ENCODE measurements around the gene CCRL2. TPM values are rescaled to one million over a fixed set of nuclear protein-coding genes. Genes with fewer than 3 reads are reported as not detected.
A peak's percentile ranks its signal among the peaks of the same experiment; 100 is the strongest.

CCRL2 gene
- total and polyA plus RNA-seq, 2 donors (not counting 1 experiment from before 2014, with no cell fraction given): 2.6 to 3.3 TPM

- peaks cover 10 to 16% of the 10 kb centered on the region in 2 donors for H3K4me1 ChIP-seq (ENCODE audit: control insufficient read depth in 2 of 2, insufficient read depth in 2 of 2, low read length in 2 of 2)
- H3K27me3 ChIP-seq (replicated peaks in 1 of 4; ENCODE audit: control extremely low read depth in 1 of 4, control insufficient read depth in 3 of 4, insufficient read depth in 4 of 4, low read length in 3 of 4): no peaks in the 10 kb centered on the region
- no peak overlapping the region for H3K4me3 ChIP-seq (ENCODE audit: control extremely low read depth in 1 of 5, extremely low read depth in 1 of 5, insufficient read depth in 1 of 5, low read depth in 2 of 5, low read length in 4 of 5)
- WGBS (ENCODE audit: insufficient coverage): 72% methylated on average over 6 of the region's 6 CpGs
- H3K79me2 ChIP-seq (ENCODE audit: control insufficient read depth, insufficient read depth, low read length): no peaks in the 10 kb centered on the region
- no peak overlapping the region for H3K4me2 ChIP-seq (replicated peaks; ENCODE audit: low read depth, low read length, poor library complexity, severe bottlenecking)
- DNase-seq (no peak), ATAC-seq (ENCODE audit: low read depth) (no peak)
- H4K20me1 ChIP-seq (ENCODE audit: control insufficient read depth, insufficient read depth, low read length, poor library complexity, severe bottlenecking): no peaks in the 10 kb centered on the region
- Mint-ChIP-seq H3K27ac (no peak overlapping the region), H3K27me3 (no peaks in the 10 kb centered on the region), H3K4me1 (peaks cover 24% of the 10 kb centered on the region), H3K9me3 (ENCODE audit: insufficient read depth) (no peaks in the 10 kb centered on the region), H3K4me3 (no peak overlapping the region)
- H3K36me3 ChIP-seq (replicated peaks in 1 of 2; ENCODE audit: control extremely low read depth in 1 of 2, control insufficient read depth in 1 of 2, extremely low read depth in 1 of 2, insufficient read depth in 2 of 2, low read length in 1 of 2): no peaks in the 10 kb centered on the region
- ChIA-PET CTCF (no interaction called here), POLR2A (no interaction called here)
- no peak overlapping the region for H3K9ac ChIP-seq (ENCODE audit: low read length)
- intact Hi-C loops (cut with micrococcal nuclease): no loop called here
- TF ChIP-seq, protein P1, sequence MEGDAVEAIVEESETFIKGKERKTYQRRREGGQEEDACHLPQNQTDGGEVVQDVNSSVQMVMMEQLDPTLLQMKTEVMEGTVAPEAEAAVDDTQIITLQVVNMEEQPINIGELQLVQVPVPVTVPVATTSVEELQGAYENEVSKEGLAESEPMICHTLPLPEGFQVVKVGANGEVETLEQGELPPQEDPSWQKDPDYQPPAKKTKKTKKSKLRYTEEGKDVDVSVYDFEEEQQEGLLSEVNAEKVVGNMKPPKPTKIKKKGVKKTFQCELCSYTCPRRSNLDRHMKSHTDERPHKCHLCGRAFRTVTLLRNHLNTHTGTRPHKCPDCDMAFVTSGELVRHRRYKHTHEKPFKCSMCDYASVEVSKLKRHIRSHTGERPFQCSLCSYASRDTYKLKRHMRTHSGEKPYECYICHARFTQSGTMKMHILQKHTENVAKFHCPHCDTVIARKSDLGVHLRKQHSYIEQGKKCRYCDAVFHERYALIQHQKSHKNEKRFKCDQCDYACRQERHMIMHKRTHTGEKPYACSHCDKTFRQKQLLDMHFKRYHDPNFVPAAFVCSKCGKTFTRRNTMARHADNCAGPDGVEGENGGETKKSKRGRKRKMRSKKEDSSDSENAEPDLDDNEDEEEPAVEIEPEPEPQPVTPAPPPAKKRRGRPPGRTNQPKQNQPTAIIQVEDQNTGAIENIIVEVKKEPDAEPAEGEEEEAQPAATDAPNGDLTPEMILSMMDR (IDR thresholded peaks at IDR 0.05): no peak
- TF ChIP-seq EZH2 (IDR thresholded peaks at IDR 0.05; ENCODE audit: borderline replicate concordance, insufficient read depth, low read depth, low read length, poor library complexity, severe bottlenecking): no peak
- H3K9me3 ChIP-seq (ENCODE audit: control extremely low read depth in 1 of 3, control insufficient read depth in 2 of 3, insufficient read depth in 1 of 3, low read length in 2 of 3): no peaks in the 10 kb centered on the region
- no peak overlapping the region for H2AFZ ChIP-seq (ENCODE audit: insufficient read depth, low read depth, low read length, poor library complexity, severe bottlenecking)
- H3K27ac ChIP-seq (ENCODE audit: low read length in 2 of 2): no peak overlapping the region
These were observed 11.8 kb upstream of the CCRL2 start for GRCh38 chr3:46395210-46395661.

GRCh38 chr3:46395766-46396530 lies 11.1 kb upstream of the CCRL2 start:
- Mint-ChIP-seq H3K27me3 (no peaks in the 10 kb centered on the region), H3K4me3 (no peak overlapping the region)

More at GRCh38 chr3:46395766-46396530, 11.1 kb upstream of the CCRL2 start:
- no peak overlapping the region for H2AFZ ChIP-seq (ENCODE audit: insufficient read depth, low read depth, low read length, poor library complexity, severe bottlenecking)
- no peaks in the 10 kb centered on the region for H3K27me3 ChIP-seq (replicated peaks in 1 of 4; ENCODE audit: control extremely low read depth in 1 of 4, control insufficient read depth in 3 of 4, insufficient read depth in 4 of 4, low read length in 3 of 4)
- no peak for TF ChIP-seq EZH2 (IDR thresholded peaks at IDR 0.05; ENCODE audit: borderline replicate concordance, insufficient read depth, low read depth, low read length, poor library complexity, severe bottlenecking)
- TF ChIP-seq, protein P1 (IDR thresholded peaks at IDR 0.05): no peak
- H3K36me3 ChIP-seq (replicated peaks in 1 of 2; ENCODE audit: control extremely low read depth in 1 of 2, control insufficient read depth in 1 of 2, extremely low read depth in 1 of 2, insufficient read depth in 2 of 2, low read length in 1 of 2): no peaks in the 10 kb centered on the region
- ChIA-PET POLR2A (no interaction called here), CTCF (no interaction called here)
- intact Hi-C loops (cut with micrococcal nuclease): no loop called here
- H3K27ac Mint-ChIP-seq: peak overlapping the region; percentile 12
- peaks cover 24% of the 10 kb centered on the region for H3K4me1 Mint-ChIP-seq
- H3K4me1 ChIP-seq (ENCODE audit: control insufficient read depth in 2 of 2, insufficient read depth in 2 of 2, low read length in 2 of 2): peaks cover 10 to 16% of the 10 kb centered on the region in 2 donors
- no peaks in the 10 kb centered on the region for H3K9me3 Mint-ChIP-seq (ENCODE audit: insufficient read depth)
- H3K4me2 ChIP-seq (replicated peaks; ENCODE audit: low read depth, low read length, poor library complexity, severe bottlenecking): peak overlapping the region; percentile 39
- H3K4me3 ChIP-seq (ENCODE audit: control extremely low read depth in 1 of 5, extremely low read depth in 1 of 5, insufficient read depth in 1 of 5, low read depth in 2 of 5, low read length in 4 of 5): no peak overlapping the region
- no peak for ATAC-seq (ENCODE audit: low read depth)
- no peak overlapping the region for H3K9ac ChIP-seq (ENCODE audit: low read length)
- no peak overlapping the region for H3K27ac ChIP-seq (ENCODE audit: low read length in 2 of 2)
- H3K9me3 ChIP-seq (ENCODE audit: control extremely low read depth in 1 of 3, control insufficient read depth in 2 of 3, insufficient read depth in 1 of 3, low read length in 2 of 3): no peaks in the 10 kb centered on the region
- no peaks in the 10 kb centered on the region for H4K20me1 ChIP-seq (ENCODE audit: control insufficient read depth, insufficient read depth, low read length, poor library complexity, severe bottlenecking)
- 25% methylated on average over 4 of the region's 6 CpGs for WGBS (ENCODE audit: insufficient coverage)
- no peak for DNase-seq
- no peaks in the 10 kb centered on the region for H3K79me2 ChIP-seq (ENCODE audit: control insufficient read depth, insufficient read depth, low read length)

Measured in B cell (primary cell).